Brain microvascular endothelial cell (primary cell): ENCODE measurements around the gene A1BG.

Source experiments
- DNase-seq: peaks from one replicate; pipeline ENCODE4 v3.0.0-alpha.2; 2020
- H3K27ac ChIP-seq: fragments of 250-450 bp; sonication (Bioruptor Pico); 2 replicates; pipeline ENCODE4 v1.5.1; 2020; ENCODE audit warnings: mild to moderate bottlenecking, moderate library complexity
- H3K27me3 ChIP-seq: fragments of 250-450 bp; sonication (Bioruptor Pico); replicated peaks from 2 replicates; pipeline ENCODE4 v1.5.1; 2020; ENCODE audit warnings: mild to moderate bottlenecking
- H3K36me3 ChIP-seq: fragments of 250-450 bp; sonication (Bioruptor Pico); replicated peaks from 2 replicates; pipeline ENCODE4 v1.5.1; 2020; ENCODE audit warnings: mild to moderate bottlenecking
- H3K4me3 ChIP-seq: 2 replicates; pipeline ENCODE4 v1.5.1; 2011; ENCODE audit warnings: low read depth, mild to moderate bottlenecking, control low read depth, low read length, moderate library complexity
- in situ Hi-C: cut with HindIII; loops from 2 replicates; pipeline ENCODE4 v1.10.0; 2017; ENCODE audit warnings: low sequenced_read_pairs, low pct_ligation_motif_present
- TF ChIP-seq, protein P1 (sequence below): IDR thresholded peaks from 2 replicates; pipeline ENCODE4 v1.5.1; 2011; ENCODE audit warnings: low read depth, mild to moderate bottlenecking, moderate library complexity, low read length, control low read depth, inconsistent platforms; ENCODE audit errors: missing control alignments

The A1BG gene

DNA sequence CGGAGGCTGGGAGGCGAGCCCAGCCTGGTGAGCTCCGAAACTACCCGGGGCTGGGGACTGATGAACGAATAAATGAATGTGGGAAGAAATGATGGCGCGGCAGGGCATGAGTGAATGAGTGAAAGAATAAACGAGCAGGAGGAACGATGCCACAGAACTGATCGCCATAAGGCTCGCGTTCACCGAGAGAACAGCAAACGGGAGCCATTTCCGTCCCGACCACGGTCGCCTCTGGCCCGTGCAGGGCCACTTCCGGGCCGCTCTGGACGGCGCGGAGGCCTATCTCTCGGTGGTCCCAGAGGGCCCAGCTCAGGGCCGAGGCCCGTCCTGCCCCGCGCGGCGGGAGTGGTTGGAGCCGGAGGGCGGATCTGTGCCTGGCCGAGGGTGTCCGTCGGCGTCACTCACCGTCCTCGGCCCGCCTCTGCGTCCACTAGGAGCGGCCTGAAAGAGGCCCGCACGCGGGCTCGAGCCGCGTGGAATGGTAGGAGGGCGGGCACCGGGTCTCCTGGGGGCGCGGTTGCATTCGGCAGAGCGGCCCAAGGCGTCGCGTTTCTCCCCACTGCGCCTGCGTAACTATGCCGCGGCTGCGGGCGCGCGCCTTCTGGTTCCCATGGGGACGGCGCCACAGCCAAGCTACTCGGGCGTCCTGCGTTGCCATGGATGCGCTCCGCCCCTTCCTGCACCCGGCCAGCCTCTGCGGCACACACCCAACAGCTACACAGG is 9.1 kb upstream of the A1BG start, which contains the start of gene ZNF497:
TSS of gene ZNF497 (minus strand) at position 480 of the 723 bp plus-strand sequence. CDS start 5,116 bp downstream, outside the sequence.
- peak within 1 kb of the TSS; percentile 72 for H3K4me3 ChIP-seq
- no peaks in the 10 kb centered on the region for H3K36me3 ChIP-seq
- in situ Hi-C loops: no loop called here
- H3K27me3 ChIP-seq: no peaks in the 10 kb centered on the region
- H3K27ac ChIP-seq: peak within 1 kb of the TSS; percentile 77
- TF ChIP-seq, protein P1, sequence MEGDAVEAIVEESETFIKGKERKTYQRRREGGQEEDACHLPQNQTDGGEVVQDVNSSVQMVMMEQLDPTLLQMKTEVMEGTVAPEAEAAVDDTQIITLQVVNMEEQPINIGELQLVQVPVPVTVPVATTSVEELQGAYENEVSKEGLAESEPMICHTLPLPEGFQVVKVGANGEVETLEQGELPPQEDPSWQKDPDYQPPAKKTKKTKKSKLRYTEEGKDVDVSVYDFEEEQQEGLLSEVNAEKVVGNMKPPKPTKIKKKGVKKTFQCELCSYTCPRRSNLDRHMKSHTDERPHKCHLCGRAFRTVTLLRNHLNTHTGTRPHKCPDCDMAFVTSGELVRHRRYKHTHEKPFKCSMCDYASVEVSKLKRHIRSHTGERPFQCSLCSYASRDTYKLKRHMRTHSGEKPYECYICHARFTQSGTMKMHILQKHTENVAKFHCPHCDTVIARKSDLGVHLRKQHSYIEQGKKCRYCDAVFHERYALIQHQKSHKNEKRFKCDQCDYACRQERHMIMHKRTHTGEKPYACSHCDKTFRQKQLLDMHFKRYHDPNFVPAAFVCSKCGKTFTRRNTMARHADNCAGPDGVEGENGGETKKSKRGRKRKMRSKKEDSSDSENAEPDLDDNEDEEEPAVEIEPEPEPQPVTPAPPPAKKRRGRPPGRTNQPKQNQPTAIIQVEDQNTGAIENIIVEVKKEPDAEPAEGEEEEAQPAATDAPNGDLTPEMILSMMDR: no peak
- DNase-seq: peak; percentile 93

DNA sequence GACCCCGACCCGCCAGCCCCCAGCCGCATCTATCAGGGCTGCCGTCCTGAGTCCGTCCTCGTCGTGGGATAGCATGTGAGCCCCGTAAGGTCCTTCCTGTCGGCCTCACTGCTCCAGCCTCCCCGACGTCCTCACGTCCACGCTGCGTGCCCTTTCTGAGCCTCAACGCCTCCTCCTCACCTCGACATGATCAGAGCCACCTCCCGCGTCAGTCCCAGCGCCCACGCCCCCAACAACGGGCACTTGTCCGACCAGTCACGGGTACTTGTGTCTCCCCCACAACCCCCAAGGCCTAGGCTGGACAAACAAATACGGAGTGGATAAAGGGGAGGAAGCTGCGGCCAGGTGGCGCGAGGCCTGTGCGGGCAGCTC is 8.6 kb upstream of the A1BG start:
- Histone ChIP-seq H3K27ac (peak overlapping the region; percentile 77), H3K27me3 (no peaks in the 10 kb centered on the region), H3K36me3 (no peaks in the 10 kb centered on the region), H3K4me3 (peak overlapping the region; percentile 72)
- TF ChIP-seq, protein P1: no peak
- in situ Hi-C loops: no loop called here
- no peak for DNase-seq

DNA sequence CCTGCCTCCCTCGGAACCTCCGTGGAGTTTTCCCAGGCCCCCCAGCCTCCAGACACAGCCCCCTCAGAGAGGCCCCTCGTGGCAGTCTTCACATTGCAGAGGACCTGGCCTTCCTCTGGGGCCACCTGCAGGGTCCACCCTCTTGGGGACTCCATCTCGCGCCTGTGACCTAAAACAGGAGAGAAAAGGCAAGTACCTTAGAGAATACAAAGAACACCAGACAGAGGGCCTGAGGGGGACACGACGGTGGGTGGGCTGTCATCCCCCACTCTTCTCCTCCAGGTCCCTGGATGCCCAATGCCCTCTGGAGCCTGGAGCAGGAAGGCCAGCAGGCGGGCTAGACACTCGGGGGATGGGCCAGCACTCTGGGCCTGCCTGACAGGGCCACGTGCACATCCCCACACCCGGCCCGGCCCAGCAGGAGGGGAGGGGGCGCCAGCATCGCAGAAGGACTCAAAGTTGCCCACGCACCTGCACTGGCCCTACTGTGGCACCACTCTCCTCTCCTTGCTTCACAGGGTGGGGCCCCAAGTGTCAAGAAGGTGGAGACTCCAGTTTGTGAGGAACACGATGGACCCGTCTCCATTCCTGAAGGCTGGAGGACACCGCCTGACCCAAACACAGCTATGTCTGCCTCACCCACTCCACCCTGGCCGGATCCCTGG is 4.3 kb upstream of the A1BG start:
- in situ Hi-C loops: no loop called here
- Histone ChIP-seq H3K27ac (no peak overlapping the region), H3K27me3 (no peaks in the 10 kb centered on the region), H3K36me3 (no peaks in the 10 kb centered on the region), H3K4me3 (no peak overlapping the region)
- no peak for DNase-seq
- TF ChIP-seq, protein P1: no peak

DNA sequence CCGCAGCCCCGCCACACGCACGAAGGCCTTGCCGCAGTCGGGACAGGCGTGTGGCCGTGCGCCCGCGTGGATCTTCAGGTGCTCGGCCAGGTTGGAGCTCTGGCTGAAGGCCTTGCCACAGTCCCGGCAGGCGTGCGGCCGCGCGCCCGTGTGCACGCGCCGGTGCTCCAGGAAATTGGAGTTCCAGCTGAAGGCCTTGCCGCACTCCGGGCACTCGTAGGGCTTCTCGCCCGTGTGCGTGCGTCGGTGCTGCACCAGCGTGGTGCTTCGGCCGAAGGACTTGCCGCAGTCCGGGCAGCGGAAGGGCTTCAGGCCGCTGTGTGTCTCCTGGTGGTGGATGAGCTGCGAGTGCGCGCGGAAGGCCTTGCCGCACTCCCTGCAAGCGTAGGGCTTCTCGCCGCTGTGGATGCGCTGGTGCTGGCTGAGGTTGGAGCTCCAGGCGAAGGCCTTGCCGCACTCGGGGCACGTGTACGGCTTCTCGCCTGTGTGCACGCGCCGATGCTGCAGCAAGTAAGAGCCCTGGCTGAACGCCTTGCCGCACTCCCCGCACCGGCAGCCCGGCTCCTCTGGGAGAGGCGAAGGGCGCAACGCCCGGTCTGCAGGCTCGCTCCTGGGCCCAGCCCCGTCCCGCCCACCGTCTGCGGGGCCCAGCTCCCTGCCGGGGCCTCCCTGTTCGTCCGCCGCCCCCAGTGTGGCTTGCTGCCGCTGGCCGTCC is 3.6 kb upstream of the A1BG start:
- peak; percentile 11 for DNase-seq
- in situ Hi-C loops: no loop called here
- Histone ChIP-seq H3K4me3 (peak overlapping the region; percentile 29), H3K27me3 (no peaks in the 10 kb centered on the region), H3K36me3 (no peaks in the 10 kb centered on the region), H3K27ac (no peak overlapping the region)
- TF ChIP-seq, protein P1: no peak

DNA sequence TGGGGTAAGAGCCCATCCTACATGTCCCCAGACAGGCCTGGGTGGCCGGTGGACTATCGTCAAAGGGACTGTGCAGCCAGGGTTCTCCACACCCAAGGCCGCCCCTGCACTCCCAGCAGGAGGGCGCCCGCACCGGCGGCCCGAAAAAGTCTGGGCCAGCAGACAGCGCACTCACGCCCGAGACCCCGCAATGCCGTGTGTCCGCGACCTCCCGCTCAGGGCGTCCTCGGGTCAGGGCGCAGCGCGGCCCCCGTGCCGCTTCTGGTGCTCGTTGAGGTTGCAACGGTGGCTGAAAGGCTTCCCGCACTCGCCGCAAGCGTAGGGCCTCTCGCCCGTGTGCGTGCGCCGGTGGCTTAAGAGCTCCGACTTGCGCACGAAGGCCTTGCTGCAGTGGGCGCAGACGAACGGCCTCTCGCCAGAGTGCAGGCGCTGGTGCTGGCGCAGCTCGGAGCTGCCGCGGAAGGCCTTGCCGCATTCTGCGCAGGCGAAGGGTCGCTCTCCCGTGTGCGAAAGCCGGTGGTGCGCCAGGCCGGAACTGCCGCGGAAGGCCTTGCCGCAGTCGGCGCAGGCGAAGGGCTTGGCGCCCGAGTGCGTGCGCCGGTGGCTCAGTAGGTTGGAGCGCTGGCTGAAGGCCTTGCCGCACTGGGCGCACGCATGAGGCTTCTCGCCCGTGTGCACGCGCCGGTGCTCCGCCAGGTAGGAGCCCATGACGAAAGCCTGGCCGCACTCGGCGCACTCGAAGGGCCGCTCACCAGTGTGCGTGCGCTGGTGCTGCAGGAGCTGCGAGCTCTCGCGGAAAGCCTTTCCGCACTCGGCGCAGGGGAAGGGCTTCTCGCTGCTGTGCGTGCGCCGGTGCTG is 2.8 kb upstream of the A1BG start:
- DNase-seq: no peak
- Histone ChIP-seq H3K36me3 (peaks cover 1% of the 10 kb centered on the region), H3K4me3 (peak overlapping the region; percentile 29), H3K27ac (no peak overlapping the region), H3K27me3 (no peaks in the 10 kb centered on the region)
- TF ChIP-seq, protein P1: no peak
- in situ Hi-C loops: no loop called here
